HCEC 1CT (cell line): Measurements from ENCODE around the gene TMEM51.
A peak's percentile ranks its signal among the peaks of the same experiment; 100 is the strongest.
"Not testable (repeated sequence)": the region's sequence is repeated elsewhere in the genome, so short reads cannot be mapped to it uniquely, and the experiment has no call there.

Experiments
- DNase-seq: peaks from one replicate; pipeline ENCODE4 v3.0.0-alpha.2; 2017

Gene TMEM51

DNA sequence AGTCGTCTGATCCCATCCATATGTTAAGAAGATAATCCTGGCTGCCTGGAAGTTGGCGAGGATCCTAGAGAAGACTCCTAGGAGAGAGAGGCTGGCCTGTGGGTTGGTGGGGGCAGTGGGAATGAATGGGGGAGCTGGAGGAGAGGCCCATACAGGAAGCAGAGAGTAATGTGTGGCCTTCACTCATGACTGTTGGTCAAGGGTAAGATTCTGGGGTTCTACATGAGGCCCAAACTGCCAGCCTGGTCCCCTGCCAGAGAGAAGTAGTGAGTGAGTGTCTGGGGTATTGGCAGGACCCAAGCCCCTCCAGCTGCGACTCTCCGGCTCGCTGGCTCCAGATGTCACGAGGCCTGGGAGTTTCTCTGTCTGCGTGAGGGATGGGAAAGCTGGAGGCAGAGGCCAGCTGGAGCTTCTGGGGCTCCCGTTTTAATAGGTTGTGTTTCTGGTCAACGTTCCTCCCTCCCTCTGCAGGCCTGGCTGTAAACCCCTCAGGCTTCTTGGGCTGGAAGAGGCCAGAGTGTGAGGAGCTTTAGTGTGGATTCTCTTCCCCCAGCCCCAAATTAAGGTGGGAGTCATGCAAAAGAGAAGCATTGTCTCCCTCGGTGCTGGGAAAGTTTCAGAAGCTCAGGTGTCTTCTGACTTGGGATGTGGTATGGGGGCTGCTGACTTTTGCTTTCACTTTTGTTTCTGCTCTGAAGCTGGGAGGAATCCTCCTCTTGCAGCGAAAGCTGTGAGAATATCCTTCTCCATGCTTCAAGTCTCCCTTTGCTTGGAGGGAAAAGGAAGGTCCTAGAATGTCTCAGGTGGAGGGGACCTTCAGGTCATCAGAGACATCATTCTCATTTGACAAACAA is 2.6 kb downstream of the TMEM51 start:
- DNase-seq, result peak; percentile 32

DNA sequence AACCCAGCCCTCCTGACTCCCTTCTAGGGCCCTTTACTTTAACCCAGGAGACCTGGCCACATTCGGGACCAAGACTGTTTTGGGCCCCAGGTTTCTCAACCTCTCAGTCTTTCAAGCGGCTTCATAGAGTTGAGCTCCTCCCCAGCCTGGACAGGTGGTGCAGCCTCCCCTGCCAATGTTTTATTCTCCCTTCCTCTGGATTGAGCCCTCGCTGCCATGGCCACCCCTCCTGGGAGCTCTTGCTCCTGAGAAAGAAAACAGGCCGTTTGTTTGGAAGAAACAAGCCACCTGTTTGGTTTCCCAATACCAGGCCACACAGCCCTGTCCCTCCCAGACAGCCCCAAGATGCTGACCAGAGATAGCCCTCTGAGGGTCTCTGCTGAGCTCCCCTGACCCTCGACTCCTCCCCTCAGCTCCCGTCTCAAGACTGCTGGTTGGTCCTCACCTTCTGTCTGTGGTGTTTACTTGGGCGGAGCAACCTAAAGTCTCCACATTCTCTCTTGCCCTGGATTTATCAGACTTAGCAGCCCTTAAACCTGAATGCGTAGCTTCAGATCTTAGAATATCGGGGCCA is 3.3 kb downstream of the TMEM51 start:
- no peak for DNase-seq

DNA sequence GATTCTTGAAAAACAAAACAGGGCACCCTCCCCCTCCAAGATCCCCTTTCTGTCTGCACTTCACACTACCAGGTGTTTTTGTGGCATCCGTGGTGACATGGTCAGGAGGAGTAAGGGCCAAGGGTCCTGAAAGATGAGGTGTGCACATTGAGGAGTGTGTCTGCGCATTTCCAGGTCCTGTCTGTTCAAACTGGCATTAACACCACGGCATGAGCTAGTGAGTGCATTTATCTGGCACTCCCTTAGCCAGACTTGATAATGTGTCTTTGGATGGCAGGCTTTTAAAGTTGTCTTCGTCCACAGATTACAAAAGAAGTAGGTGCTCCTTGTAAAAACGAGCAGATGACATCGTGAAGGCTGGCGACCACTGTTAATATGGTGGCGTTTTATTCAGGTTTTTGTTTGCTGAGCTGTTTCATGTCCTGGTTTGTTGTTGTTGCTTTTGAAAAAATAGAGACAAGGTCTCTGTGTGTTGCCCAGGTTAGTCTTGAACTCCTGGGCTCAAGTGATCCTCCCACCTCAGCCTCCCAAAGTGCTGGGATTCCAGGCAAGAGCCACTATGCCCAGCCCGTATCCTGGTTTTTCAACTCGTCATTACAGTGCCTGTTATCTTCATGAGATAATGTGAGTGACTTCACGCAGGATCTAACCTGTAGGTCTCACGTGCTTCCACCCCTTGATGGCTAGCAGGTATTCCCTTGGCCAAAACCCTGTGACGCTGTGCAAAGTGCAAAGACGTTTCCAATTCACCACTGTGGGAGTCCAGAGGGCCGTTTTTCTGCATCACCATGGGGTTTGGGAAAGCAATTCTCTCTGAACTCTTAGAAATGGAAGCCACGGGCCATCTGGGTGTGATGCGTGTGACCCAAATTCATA is 4.2 kb downstream of the TMEM51 start:
- no peak for DNase-seq

DNA sequence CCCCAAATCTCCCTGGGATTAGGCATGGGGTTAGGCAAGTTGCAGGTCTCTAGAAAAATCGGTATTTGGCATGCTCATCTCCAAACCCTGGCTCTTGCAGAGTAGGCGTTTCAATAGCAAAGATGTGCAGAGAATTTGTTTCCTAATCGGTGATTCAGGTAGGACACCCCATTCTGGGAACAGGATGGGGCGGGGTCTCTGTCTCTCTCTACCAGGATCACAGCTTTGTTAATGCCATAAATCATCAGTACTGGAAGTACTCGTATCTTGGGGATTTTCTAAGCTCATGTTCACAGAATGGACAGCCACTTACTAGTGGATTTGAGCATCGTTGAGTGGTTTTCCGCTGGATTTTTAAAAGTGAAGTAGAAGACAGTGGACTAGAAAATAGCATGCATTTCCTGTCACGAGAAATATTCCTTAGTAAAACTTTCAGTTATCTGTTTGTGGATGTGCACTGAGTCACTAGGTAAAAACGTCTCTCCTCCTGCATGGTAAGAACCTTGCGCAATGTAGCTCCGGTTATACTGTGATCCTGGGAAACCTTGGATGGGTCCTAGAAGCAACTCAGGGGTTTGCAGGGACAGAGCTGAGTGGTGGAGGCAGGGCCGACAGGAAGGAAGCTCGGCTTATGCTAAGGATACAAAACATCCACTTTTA is 5.1 kb downstream of the TMEM51 start:
- peak; percentile 97 for DNase-seq

DNA sequence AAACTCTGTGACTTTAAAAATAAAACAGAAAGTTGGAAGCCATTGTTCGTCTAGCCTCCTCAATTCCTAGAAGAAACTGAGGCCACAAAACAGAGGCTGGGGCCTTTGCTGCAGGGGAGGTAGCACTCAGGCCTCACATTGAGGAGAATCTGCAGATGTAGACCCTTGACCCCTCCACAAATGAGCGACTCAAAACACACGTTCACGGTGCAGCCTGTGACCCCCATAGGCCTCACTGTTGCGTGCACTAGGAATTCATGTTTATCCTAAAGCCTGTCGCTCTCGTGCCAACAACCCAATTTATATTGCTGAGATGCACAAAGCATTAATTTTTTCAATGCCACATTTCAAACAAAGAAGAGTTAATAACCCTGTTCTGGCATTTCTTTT is 5.6 kb downstream of the TMEM51 start:
- DNase-seq, result peak; percentile 31

DNA sequence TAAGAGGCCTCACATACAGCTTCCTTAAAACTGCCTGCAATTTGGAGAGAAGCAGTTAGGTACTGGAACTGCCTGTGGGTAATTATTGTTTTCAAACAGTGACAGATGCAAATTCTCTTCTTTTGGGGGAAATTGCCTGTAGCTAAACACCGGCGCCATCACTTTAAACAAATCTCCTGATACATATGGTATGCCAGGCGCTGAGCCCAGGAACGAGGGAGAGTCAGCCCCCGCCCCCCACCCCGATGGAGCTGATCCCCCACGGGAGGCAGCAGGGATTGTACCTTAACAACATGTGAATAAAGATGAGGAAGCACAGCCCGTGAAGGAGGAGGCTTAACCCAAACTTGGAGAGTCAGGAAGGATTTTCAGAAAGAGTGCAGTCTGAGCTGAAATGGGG is 7.1 kb downstream of the TMEM51 start:
- no peak for DNase-seq

DNA sequence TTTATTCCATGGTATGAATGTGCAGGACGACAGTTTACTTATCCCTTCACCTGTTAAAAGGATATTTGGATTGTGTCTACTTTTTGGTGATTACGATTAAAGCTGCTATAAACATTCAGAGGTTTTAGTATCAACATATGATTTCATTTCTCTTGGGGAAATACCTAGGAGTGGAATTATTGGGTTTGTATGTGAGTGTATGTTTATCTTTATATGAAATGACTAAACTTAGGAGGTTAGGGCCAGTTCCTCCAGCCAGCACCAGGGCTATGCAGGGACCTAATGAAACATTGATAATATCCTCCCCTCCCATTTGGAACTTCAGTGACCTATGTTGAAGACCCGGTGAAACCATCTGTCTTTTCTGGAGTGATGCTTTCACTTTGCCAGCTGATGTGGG is 13.8 kb downstream of the TMEM51 start:
- DNase-seq, result peak; percentile 65

DNA sequence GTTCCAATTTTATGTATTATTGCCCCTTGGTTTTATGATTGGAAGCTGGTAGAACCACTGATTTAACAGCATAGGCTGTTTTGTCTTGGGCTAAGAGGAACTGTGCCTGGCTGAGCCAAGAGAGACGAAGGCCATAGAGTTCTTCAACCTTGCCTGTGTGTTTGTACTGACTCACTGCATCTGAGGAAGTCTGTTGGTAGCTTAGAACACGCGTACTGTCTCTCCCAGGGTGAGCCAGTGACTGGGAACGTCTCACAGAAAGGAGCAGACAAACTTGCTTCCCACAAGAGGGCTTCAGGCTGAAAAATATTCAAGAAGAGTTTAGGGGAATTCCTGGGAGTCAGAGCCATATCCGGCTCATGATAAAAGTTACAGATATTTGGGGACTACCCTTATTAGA is 14.9 kb downstream of the TMEM51 start:
- DNase-seq, result peak; percentile 92

DNA sequence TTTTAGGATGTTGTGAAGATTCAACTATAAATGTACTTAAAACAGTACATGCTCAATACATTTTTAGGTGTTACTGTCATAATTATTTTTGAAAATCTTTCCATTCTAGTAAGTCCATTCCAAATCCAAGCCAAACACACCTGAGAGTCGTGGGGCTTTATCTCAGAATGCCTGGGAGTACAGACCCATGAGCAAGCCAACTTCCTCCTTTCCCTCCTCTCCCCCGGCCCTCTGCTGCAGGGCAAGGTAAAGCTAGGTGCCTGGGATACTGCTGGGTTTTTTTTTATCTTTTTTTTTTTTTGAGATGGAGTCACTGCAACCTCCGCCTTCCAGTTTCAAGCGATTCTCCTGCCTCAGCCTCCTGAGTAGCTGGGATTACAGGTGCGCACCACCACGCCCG is 16.5 kb downstream of the TMEM51 start:
- DNase-seq, result no peak

DNA sequence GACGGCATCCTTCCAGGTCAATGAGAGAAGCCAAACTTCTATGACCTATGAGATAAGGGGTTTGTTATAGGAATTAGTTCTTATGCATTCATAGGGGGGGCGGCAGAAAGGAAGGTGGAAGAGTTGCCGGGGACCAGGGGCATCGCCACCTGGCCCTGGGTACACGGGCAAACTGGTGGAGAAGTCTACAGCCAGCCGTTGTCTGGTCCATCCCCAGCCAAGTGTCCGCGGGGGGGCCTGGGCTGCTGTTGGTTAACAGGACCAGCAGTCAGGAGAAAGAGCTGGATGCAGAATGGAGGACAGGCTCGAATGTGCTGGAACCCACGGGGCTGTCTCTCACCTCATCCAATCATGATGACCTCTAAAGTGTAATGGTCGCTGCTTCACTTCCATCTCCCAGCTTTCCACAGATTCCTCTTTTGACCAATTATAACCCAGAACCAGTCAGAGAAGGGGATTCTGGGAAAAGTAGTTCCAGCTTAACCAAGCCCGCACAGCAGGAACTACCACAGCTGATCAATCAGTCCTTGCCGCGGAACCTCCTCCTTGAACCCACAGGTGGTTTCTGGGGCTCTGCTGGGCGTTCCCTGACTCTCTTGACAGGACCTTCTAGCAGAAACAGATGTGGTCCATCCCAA is 17.8 kb downstream of the TMEM51 start:
- DNase-seq, result no peak

DNA sequence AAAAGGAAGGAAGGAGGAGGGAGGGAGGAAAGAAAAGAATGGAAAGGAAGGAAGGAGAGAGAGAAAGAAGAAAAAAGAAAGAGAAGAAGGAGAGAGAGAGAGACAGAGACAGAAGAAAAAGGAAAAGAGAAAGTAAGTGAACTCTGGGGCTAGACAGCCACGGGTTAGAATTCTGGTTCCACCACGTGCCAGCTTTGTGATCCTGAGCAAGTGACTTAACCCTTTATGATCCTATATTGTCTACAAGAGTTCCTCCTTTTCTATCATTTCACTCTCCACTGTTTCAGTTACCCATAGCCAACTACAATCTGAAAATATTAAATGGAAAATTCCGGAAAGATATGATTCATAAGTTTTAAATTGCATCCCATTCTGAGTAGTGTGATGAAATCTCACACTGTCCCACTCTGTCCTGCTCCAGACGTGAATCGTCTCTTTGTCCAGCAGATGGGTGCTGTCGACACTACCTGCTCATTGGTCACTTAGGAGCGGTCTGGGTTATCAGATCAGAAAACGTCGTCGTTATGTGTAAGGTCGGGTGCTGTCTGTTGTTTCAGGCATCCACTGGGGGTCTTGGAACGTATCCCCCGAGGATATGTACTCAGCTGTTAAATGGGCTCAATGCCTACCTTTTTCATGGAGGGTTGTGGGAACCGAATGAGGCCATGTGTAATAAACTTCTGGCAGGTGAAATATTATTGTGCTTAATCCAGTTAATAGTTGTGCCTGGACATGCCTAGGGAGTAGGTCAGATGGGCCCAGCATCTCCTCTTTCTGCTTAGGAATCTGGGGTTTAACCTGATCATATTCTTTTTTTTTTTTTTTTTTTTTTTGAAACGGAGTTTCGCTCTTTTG is 19.1 kb downstream of the TMEM51 start:
- peak; percentile 49 for DNase-seq

DNA sequence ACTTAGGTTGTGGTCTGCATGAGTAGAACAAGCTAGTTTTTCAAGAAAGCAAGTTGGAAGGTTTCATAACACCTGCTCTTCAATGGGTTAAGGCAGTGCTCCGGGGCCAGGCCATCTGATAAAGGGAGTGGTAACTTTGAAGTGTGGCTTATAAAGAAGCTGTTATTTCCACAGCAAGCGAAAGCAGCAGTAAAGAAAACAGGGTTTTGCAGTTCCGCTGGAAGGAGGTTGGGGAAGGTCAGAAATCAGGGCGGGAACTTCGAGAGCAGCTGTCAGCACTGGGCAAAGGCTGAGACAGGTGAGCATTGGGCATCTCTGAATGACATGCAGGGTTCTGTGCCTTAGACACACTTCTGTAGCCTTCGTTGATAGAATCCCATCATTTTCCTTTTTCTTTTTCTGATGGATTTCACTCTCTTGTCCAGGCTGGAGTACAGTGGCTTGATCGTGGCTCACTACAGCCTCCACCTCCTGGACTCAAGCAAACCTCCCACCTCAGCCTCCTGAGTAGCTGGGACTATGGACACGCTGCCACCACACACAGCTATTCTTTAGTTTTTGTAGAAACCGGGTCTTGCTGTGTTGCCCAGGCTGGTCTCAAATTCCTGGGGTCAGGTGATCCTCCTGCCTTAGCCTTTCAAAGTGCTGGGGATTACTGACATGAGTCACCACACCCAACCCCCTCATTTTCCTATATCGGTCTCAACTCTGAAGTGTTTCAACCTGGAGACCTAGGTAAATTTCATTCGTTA is 20.5 kb downstream of the TMEM51 start:
- DNase-seq, result no peak

DNA sequence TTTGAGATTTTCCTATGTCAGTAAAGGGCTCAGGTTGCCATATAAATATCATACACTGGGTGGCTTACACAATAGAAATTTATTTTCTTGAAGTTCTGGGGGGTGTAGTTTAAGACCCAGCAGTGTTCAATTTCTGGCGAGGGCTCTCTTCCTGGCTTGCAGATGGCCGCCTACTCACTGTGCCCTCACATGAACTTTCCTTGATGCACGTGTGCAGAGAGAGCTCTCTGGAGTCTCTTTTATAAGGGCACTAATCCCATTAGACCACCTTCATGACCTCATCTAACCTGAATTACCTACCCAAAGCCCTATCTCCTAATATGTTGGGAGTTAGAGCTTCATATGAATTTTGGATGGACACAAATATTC is 21.1 kb downstream of the TMEM51 start:
- no peak for DNase-seq

DNA sequence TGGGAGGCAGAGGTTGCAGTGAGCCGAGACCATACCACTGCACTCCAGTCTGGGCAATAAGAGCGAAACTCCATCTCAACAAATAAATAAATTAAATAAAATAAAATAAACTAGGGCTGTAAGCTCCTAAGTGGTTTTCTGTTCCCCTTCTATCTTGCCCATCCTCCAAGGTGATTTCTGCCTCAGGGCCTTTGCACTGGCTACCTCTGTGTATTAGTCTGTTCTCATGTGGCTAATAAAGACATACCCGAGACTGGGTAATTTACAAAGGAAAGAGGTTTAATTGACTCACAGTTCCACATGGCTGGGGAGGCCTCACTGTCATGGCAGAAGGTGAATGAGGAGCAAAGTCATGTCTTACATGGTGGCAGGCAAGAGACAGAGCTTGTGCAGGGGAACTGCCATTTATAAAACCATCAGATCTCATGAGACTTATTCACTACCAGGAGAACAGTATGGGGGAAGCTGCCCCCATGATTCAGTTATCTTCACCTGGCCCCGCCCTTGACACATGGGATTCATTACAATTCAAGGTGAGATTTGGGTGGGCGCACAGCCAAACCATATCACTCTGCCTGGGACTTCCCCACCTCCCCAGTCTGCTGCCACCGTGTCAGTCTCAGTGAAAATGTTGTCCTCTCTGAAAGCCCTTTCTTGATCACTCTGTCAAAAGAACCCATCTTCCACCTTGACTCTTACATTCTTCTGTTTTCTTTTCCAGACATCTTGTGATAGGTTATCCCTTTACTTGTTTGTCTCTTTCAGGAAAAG is 22.0 kb downstream of the TMEM51 start:
- not testable (repeated sequence) for DNase-seq

DNA sequence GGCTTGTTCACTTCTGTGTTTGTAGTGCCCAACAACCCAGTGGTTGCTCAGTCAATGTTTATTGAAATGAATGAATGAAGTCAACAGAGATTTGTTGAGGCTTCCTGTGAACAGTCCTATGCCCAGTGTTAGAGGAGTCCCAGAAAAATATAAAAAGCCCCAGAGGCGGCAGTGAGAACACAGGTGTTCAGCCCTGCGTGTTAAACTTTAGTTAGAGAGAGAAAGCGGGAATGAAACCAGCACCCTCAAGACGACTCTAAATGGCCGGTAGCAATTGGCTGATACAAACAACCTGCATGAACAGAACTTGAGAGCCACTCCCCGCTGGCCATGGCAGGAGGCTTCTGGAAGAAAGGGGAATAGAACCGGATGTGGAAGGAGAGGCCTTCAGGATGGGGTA is 22.6 kb downstream of the TMEM51 start:
- no peak for DNase-seq

DNA sequence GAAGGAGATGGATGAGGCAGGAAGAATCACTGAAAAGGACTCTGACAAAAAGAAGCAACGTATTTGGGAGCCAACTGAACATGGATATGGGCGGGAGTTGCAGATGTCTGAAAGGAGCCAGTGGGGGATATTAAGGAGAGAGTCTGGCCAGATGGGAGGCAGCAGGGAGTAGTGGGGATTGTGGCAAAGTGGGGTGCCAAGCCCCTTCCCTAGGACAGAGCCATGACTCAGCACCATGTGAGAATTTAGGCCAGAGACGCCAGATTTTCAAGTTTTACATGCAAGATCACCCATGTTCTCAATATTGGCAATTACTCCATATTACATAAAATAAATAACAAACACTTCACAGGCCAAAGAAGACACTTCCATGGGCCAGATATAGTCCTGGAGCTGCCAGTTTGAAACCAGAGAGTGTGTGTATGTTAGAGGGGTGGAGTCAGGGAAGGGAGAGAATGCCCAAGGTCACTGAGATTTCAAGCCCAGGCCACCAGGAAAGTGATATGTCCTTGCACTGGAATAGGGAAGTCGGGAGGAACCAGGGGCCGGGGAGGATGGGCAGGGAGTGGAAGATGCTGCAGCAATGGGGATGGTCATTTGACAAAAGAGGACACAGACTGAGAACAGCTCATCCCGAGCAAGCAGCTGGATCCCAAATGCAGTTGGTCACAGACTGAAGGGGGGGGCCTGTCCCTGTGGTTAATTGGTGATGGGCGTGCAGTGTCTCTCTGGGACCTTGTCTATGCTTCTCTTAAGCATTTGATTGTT is 23.5 kb downstream of the TMEM51 start:
- no peak for DNase-seq

DNA sequence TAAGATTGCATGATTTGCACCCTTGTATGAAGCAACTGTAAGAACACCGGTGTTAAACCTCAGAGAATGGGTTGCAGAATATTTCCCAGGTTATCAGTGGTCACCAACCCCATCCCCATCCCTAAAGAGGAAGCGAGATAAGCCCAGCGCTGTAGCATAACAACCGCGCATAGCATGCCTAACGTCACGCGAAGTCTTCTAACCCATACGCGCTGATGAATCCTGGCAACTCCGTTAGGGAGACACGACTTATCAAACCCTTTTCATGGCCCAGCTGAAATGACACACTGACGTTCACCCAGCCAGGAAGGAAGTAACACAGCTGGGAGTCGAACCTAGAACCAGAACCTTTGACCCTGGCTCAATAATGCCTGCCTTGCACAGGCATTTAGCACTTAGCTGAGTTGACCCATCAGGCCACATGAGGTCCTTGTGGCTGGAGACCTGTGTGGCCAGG is 24.2 kb downstream of the TMEM51 start:
- no peak for DNase-seq

DNA sequence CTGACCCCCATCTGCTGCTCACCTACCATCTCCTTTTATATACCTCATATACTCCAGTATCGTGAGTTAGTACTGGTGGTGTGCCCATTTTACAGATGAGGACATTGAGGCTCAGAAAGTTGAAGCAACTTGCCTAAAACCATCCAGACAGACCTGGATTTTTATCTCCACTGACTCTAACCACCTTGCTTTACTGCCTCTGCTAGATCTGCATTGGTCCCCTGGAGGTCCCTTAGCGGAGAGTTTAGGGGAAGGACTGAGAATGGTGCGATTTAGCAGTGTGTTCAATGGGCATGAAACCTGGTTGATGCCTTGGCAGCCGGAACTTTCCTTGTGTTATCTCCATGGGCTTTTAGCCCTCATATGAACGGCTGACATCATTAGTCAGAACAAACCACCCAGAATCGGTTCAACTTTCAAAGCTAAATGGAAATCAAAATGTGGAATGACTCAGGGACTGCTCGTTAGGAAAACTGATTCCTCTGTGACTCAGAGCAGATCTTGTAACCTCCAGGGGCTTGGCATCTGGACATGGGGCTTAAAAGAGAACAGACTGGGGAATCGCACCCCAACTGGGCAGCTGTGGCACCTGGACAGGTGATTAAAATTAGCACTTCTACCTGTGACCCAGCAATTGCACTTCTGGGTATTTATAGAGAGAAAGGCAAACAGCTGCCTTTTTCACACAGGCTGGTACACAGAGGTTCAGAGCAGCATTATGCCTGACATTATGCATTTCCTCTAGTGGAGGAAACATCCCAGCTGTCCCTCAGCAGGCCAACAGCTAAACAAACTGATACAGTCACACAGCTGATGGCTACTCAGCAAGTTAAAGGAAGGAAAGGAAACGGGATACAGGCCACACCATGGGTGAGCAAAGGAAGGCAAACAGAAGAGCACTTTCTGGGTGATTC is 25.3 kb downstream of the TMEM51 start:
- peak; percentile 98 for DNase-seq
